BLaER1 treated with 17β-estradiol and CSF1 and Interleukin-3, amounts not matched to agents 10 nM and 100 nM (cell line): ENCODE data around the gene SFPQ.

Experiments
- H3K27ac ChIP-seq, 11 experiments: shearing (Covaris generic); formaldehyde crosslinking; 2 replicates each; pipeline ENCODE4 v1.8.1; 2022
- H3K27me3 ChIP-seq, 11 experiments: shearing (Covaris generic); formaldehyde crosslinking; 2 replicates each; pipeline ENCODE4 v1.8.1; 2022
- H3K36me3 ChIP-seq, 11 experiments: shearing (Covaris generic); formaldehyde crosslinking; 2 replicates each; pipeline ENCODE4 v1.8.1; 2022
- H3K4me1 ChIP-seq, 10 experiments: shearing (Covaris generic); formaldehyde crosslinking; 2 replicates each; pipeline ENCODE4 v1.8.1; 2022
- H3K4me2 ChIP-seq, 11 experiments: shearing (Covaris generic); formaldehyde crosslinking; 2 replicates each; pipeline ENCODE4 v1.8.1; 2022
- H3K4me3 ChIP-seq, 10 experiments: shearing (Covaris generic); formaldehyde crosslinking; 2 replicates each; pipeline ENCODE4 v1.8.1; 2022
- H3K9ac ChIP-seq, 11 experiments: shearing (Covaris generic); formaldehyde crosslinking; 2 replicates each; pipeline ENCODE4 v1.8.1; 2022
- H3K9me3 ChIP-seq, 11 experiments: shearing (Covaris generic); formaldehyde crosslinking; replicated peaks in 1 of 11; 2 replicates each; pipeline ENCODE4 v1.8.1; 2022
- H4K20me1 ChIP-seq, 11 experiments: shearing (Covaris generic); formaldehyde crosslinking; 2 replicates each; pipeline ENCODE4 v1.8.1; 2022
- Cebpa-rat ChIP-seq, 11 experiments: shearing (Covaris generic); IDR thresholded peaks; 2 replicates each; pipeline ENCODE4 v1.8.1; 2022

The SFPQ gene

DNA sequence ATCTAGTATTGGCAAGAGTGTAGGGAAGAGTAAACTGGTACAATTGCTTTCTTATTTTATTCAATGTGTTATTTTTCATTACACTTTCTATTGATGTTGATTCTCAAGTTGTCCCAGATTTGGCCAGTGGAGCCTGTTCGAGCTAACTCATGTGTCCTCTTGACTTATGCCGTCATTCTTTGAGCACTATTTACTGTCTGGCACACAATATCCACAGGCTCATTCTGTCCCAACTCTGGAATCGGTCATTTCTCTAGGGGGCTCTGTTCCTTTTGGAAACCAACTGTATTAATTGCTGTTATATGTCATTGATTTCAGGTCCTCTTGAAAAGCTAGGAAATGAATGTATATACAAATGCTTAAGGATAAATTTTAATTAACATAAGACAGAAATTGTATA, 22.4 kb upstream of the SFPQ start:
- Histone ChIP-seq H3K27me3 (no peaks in the 10 kb centered on the region), H3K9ac (no peak overlapping the region), H3K4me3 (no peak overlapping the region), H3K4me2 (no peak overlapping the region), H3K27ac (no peak overlapping the region), H3K4me1 (no peaks in the 10 kb centered on the region), H3K36me3 (no peaks in the 10 kb centered on the region), H4K20me1 (no peaks in the 10 kb centered on the region), H3K9me3 (peaks cover 0 to 6% (median 0%) of the 10 kb centered on the region in 11 experiments; a peak in 2 of 22 replicates)
- no peak for TF ChIP-seq Cebpa-rat (IDR thresholded peaks at IDR 0.05)

DNA sequence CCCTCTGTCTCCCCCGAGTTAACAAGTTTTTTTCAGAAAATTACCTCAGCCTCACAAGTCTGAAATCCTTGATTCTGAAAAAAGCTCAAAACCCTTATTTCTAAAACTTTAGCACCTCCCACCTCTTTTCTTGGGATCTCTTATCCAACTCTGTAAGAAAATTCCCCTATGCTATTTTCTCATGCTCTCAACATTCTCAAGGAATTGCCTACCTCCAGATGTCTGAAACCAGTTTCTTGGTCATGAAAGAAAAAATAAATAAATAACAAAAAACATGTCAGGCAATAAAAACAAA, 18.1 kb upstream of the SFPQ start:
- Histone ChIP-seq H3K36me3 (no peaks in the 10 kb centered on the region), H3K9me3 (no peaks in the 10 kb centered on the region), H3K4me1 (no peaks in the 10 kb centered on the region), H3K4me3 (no peak overlapping the region), H3K27ac (no peak overlapping the region), H4K20me1 (no peaks in the 10 kb centered on the region), H3K9ac (no peak overlapping the region), H3K4me2 (no peak overlapping the region), H3K27me3 (no peaks in the 10 kb centered on the region)
- no peak for TF ChIP-seq Cebpa-rat (IDR thresholded peaks at IDR 0.05)

DNA sequence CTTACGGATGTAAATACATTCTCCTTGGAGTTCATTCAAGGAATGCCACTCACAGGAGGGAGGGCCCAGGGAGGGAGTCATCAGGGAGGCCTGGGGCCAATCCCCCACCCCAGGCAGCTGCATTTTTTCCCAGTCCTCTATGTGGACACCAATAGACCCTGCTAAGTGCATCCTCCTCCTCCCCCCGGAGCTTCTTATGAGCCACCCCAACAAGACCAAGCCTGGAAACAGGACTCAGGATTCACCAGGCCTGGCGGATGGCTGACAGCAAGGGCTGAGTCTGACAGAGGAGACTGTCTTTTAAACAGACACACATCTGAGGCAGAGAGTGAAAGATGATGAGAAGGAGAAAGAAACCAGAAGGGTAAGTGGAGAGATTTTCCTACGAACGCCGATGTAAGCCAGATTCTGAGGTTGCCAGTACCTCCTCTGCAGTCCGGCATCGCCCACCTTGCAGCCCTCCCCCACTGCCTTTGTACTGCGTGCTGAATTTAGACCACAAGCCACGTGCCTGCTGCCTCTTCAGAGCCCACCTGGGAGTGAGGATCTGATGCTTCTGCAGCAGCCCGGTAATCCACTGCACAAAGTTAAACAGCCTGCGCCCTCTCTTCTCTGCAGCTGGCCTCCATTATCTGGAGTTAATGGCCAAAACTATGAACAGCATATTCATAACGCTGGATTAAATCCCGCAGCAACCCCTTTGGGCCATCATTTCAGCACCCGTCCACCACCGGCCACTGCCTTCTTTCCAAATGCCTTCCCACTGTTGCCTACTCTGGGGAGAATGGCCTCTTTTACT, 17.6 kb upstream of the SFPQ start:
- H3K27ac ChIP-seq = no peak overlapping the region
- no peak for TF ChIP-seq Cebpa-rat (IDR thresholded peaks at IDR 0.05)
- no peaks in the 10 kb centered on the region for H3K4me1 ChIP-seq
- H4K20me1 ChIP-seq = no peaks in the 10 kb centered on the region
- no peak overlapping the region for H3K4me2 ChIP-seq
- no peak overlapping the region for H3K4me3 ChIP-seq
- H3K27me3 ChIP-seq = no peaks in the 10 kb centered on the region
- H3K9ac ChIP-seq = no peak overlapping the region
- no peaks in the 10 kb centered on the region for H3K9me3 ChIP-seq
- no peaks in the 10 kb centered on the region for H3K36me3 ChIP-seq

DNA sequence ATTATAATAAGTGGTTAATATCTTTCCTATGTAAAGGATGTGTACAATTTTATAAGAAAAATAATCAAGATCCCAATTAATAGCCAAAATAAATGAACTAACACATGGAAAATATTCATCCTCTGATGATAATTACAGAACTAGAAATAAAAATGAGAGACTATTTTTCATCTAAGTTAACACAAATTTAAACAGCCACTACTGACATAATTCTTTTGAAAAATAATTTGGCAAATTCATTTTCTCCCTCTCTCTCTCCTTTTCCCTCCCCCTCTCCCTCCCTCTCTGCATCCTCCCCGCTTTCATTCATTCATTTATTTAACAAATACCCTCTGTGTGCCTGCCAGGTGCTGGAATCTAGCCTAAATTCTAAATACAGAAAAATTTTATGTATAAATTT, 10.3 kb upstream of the SFPQ start:
- Histone ChIP-seq H3K4me2 (no peak overlapping the region), H4K20me1 (no peaks in the 10 kb centered on the region), H3K27me3 (no peaks in the 10 kb centered on the region), H3K4me1 (peaks cover 0 to 8% (median 0%) of the 10 kb centered on the region in 10 experiments; a peak in 5 of 20 replicates), H3K9ac (no peak overlapping the region), H3K36me3 (no peaks in the 10 kb centered on the region), H3K4me3 (no peak overlapping the region), H3K9me3 (no peaks in the 10 kb centered on the region), H3K27ac (no peak overlapping the region)
- TF ChIP-seq Cebpa-rat (IDR thresholded peaks at IDR 0.05) = no peak

DNA sequence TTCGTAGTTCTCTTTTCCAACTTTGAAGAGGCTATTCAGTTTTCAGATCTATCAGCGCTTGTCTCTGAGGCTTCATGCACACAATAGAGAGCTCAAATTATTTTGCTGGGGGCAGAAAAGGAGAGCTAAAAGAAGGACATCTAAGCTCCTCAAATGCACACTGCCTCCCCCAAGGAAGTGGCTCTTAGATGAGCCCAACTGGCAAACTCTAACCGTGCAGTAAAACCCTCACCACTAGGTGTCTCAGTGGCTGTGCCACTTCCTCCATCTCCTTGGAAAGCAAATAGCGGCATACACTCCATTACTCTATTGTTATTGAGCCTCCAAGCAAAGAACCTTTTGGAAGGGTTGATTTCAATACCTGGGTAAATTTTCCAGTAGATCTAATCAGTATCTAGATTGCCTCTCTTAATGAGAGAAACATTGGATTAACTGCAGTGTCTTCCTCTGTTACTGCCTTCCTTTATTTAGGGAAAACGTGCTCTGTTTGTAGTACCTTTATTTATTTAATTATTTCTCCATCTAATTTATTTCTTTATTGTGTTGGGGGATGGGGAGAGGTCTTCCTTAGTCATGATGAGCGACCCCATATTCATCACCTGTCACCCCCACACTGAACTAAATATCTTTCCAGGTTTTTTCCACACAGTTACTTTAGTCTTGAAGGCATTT, 9.2 kb upstream of the SFPQ start:
- H3K9me3 ChIP-seq = no peaks in the 10 kb centered on the region
- H3K27ac ChIP-seq = no peak overlapping the region
- H3K4me1 ChIP-seq = peaks cover 0 to 8% (median 0%) of the 10 kb centered on the region in 10 experiments; a peak in 5 of 20 replicates
- H3K27me3 ChIP-seq = no peaks in the 10 kb centered on the region
- no peaks in the 10 kb centered on the region for H4K20me1 ChIP-seq
- H3K36me3 ChIP-seq = no peaks in the 10 kb centered on the region
- TF ChIP-seq Cebpa-rat (IDR thresholded peaks at IDR 0.05) = no peak
- no peak overlapping the region for H3K4me3 ChIP-seq
- no peak overlapping the region for H3K9ac ChIP-seq
- peak overlapping the region in 2 of 11 experiments; percentile 15 to 24; a peak in 2 of 22 replicates for H3K4me2 ChIP-seq

DNA sequence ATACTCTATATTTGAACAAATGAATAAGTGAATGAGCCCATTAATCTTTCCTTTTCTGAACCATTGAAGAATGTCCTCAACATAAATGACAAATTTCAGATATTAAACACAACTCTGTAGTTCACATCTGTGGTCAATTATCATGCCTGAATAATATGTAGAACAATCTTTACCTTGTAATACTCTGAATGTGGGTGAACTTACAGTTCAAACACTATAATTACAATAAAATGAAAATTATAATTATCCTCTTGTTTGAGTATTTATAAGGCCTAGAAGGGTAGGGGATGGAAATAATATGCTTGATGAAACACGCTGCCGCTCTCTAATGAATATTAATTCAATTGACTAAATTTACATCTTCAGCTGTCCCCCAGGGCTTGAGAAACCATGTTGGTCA, 8.7 kb upstream of the SFPQ start:
- Histone ChIP-seq H3K4me2 (peak overlapping the region in 2 of 11 experiments; percentile 15 to 24; a peak in 2 of 22 replicates), H3K4me3 (no peak overlapping the region), H3K4me1 (peaks cover 0 to 8% (median 0%) of the 10 kb centered on the region in 10 experiments; a peak in 5 of 20 replicates), H4K20me1 (no peaks in the 10 kb centered on the region), H3K27me3 (no peaks in the 10 kb centered on the region), H3K9ac (no peak overlapping the region), H3K36me3 (no peaks in the 10 kb centered on the region), H3K9me3 (no peaks in the 10 kb centered on the region), H3K27ac (no peak overlapping the region)
- no peak for TF ChIP-seq Cebpa-rat (IDR thresholded peaks at IDR 0.05)

DNA sequence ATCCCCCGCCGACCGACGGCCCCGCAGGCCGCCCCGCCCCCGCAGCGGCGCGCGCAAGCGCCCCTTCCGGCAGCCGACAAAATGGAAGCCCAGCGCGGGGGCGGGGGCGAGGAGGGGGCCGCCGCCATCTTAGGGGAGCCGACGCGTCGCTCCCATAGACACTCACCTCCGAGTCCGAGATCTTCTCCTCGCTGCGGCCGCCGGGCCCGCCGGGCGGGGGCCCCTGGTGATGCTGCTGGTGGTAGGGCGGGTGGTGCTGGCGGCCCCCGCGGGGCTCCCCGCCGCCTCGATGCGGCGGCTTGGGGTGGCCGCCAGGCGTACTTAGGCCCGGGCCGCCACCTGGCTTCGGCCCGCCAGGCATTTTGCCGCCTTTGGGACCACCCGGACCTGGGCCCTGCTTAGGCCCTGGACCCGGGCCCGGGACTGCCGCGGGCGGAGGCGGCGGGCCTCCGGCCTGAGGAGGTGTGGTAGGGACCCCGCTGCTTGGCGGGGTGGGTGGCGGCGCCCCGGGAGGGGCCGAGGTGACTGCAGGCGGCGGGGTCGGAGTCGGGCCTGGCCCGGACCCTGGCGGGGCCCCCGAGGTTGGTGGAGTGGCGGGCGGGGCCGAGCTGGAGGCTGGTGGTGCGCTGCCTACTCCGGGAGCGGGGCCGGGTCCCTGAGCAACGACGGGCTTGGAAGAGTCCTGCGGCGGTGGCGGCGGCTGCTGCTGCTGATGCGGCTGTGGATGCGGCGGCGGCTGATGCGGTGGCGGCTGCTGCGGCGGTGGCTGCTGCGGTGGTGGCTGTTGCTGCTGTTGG, 691 bp downstream of the SFPQ start:
- Histone ChIP-seq H3K9ac (peak overlapping the region; percentile 98 to 100 (median 100)), H3K36me3 (peaks cover 42 to 46% (median 46%) of the 10 kb centered on the region in 11 experiments), H3K4me2 (peak overlapping the region in 7 of 11 experiments; percentile 6 to 95 (median 25); a peak in 8 of 22 replicates), H3K9me3 (peaks cover 0 to 9% (median 0%) of the 10 kb centered on the region in 11 experiments; a peak in 4 of 22 replicates), H4K20me1 (peaks cover 46 to 53% (median 48%) of the 10 kb centered on the region in 11 experiments), H3K27me3 (no peaks in the 10 kb centered on the region), H3K4me1 (peaks cover 33 to 45% (median 40%) of the 10 kb centered on the region in 10 experiments), H3K27ac (peak overlapping the region; percentile 98 to 100 (median 100)), H3K4me3 (peak overlapping the region; percentile 90 to 100 (median 100))
- no peak for TF ChIP-seq Cebpa-rat (IDR thresholded peaks at IDR 0.05)

DNA sequence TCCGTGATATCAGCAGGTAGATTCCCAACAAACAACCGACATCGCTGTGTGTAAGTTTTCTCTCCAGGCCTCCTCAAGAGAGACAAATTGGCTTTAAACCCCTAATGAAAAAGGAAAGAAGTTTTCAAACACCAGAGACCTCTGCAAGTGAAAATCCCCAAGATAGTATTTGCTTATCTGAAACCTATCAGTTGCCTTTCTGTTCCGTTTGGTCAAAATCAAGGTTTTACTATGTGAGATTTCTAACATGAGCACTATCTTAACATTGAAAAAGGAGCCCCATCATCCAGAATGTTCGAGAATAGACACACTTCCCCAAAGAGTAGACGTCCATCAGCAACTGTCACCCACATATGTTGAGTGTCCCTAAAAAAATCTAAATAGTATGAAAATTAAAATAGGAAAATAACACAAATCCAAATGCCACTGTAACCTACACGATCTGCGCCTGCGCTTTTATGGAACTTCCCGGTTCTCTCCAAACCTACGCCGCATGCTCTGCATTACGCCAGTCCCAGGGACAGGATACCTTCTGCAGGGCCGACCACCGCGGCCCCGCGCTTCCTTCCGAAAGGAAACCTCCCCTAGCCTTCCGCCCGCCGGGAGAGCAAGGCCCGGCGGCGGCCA, 1.4 kb downstream of the SFPQ start:
- Histone ChIP-seq H3K27me3 (no peaks in the 10 kb centered on the region), H3K27ac (peak overlapping the region; percentile 98 to 100 (median 100)), H3K4me2 (peak overlapping the region; percentile 80 to 99 (median 95)), H3K4me3 (peak overlapping the region; percentile 90 to 100 (median 100)), H3K9ac (peak overlapping the region; percentile 98 to 100 (median 100)), H3K4me1 (peaks cover 40 to 52% (median 46%) of the 10 kb centered on the region in 10 experiments), H3K36me3 (peaks cover 50 to 53% (median 53%) of the 10 kb centered on the region in 11 experiments), H4K20me1 (peaks cover 53 to 60% (median 55%) of the 10 kb centered on the region in 11 experiments), H3K9me3 (peaks cover 0 to 9% (median 0%) of the 10 kb centered on the region in 11 experiments; a peak in 4 of 22 replicates)
- no peak for TF ChIP-seq Cebpa-rat (IDR thresholded peaks at IDR 0.05)
